Measurements from ENCODE around the gene SLAMF8.

GRCh38 chr1:159802111-159802510, 24.6 kb upstream of the SLAMF8 start, which contains the start of gene FCRL6:
- TF ChIP-seq POLR2A (IDR thresholded peaks at IDR 0.05) (no peak), CTCF (IDR thresholded peaks at IDR 0.05) (no peak), POLR2AphosphoS5 (IDR thresholded peaks at IDR 0.05) (no peak)

Data from suprapubic skin (tissue), 4 donors.